Stimulated activated CD8-positive, alpha-beta memory T cell treated with anti-CD3 and anti-CD28 coated beads, Interleukin-12 subunit alpha, Interleukin-12 subunit beta, amount 100 ng/mL, for 1 hour (primary cell): ENCODE measurements around the gene PTP4A2.
"Not testable (repeated sequence)": the region's sequence is repeated elsewhere in the genome, so short reads cannot be mapped to it uniquely, and the experiment has no call there.

Experiments
- DNase-seq: peaks from one replicate; pipeline ENCODE4 v3.0.0-alpha.2; 2020; ENCODE audit warnings: low read depth

PTP4A2 gene

DNA sequence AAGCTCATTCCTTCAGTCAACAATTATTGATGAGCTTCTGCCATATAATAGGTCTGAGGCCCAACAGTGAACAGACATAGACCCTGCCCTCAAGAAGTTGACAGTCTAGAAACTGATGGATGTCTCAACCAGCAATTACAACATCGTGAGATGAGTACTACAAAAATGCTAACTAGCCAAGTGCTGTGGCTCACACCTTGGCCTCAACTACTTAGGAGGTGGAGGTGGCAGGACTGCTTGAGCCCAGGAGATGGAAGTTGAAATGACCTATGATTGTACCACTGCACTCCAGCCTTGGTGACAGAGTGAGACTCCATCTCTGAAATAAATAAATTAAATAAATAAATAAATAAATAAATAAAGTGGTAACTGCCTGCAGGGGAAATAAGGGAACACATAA, 11.7 kb upstream of the PTP4A2 start:
- no peak for DNase-seq

DNA sequence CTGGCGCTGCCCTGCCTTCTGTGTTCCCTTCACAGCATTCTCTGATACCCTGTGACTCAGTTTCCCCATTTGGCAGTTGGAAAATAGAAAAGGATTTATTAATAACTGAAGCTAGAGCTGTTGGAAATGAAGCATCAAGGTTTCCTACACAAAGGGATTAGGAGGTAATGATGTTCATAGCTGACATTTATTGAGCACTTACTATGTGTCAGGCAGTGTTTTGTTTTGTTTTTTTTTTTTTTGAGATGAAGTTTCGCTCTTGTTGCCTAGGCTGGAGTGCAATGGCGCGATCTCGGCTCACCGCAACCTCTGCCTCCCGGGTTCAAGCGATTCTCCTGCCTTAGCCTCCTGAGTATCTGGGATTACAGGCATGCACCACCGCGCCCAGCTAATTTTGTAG, 7.5 kb upstream of the PTP4A2 start:
- DNase-seq: not testable (repeated sequence)

DNA sequence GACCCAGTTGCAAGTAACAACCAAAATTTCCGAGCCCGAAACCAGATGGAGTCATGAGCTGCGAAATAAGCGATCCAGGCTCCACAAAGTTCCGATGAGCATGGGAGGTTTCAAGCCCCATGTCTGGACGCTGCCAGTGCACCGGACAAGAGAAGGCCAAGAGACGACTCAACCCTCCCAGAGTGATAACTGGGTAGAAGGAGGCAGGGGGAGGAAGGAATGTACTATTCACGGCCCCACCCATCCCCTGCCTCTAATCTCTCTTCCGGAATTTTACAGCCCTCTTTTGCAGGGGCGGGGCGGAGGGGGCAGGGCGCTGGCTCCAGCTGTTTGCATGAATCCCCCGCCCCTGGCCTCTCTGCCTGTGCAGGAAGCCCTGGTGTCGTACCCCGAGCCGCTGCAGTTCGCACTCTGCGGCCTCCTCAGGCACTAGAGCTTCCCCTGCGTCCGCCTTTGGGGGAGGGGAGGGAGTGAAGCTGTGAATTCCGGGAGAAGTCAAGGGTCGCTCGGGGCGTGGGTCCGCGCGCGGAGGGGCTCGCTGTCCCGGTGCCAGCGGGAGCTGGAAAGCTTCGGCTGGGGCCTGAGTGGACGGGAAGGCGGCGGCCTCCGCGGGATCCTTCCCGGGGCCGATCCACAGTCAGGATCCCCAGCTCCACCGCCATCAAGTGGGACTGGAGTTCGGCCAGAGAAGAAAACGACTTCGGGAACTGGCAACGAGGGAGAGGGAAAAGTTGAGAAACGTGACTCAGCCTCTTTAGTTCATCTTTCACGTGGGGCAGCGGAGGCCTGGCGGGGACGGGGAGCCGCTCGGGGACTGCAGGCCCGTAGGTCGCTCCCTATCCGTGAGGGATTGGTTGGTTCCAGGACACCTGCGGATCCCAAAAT, 6.3 kb upstream of the PTP4A2 start:
- peak; percentile 65 for DNase-seq

DNA sequence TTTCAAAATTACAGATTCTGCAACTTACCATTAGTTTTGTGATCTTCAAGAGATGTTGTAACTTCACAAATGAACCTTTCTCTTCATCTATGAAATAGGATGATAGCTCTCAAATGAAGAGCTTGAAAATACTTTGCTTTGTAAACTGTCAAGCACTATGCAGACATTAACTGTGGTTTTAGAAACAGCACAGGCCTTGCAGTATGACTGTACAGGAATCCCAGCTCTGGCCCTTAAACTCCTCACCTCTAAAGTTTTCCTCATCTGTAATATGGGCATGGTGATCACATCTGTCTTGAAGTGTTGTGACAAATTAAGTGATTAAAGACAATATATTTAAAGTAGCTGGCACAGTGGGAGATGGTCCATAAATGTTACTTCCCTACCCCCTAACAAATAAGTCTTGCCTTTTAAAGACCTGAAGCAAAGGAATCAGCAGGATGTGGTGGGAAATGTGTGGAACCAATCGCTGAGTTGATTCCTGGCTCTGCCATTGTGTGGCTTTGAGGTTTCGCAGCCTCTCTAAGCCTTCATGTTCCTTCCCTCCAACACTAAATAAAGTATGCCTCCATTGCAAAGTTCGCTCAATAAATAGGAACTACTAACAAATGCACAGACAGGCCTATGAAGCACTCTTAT, 5.5 kb upstream of the PTP4A2 start:
- DNase-seq: no peak

DNA sequence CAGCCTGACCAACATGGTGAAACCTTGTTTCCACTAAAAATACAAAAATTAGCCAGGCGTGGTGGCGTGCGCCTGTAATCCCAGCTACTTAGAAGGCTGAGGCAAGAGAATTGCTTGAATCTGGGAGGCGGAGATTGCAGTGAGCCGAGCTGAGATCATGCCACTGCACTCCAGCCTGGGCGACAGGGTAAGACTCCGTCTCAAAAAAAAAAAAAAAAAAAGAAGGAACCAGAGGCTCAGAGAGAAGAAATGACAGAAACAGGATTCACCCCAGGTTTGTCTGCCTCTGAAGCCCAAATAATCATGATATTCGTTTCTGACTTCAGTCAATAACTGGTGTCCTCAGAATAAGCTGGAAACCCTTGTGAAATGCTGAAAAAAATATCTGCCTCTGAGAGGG, 3.9 kb upstream of the PTP4A2 start:
- DNase-seq: not testable (repeated sequence)

DNA sequence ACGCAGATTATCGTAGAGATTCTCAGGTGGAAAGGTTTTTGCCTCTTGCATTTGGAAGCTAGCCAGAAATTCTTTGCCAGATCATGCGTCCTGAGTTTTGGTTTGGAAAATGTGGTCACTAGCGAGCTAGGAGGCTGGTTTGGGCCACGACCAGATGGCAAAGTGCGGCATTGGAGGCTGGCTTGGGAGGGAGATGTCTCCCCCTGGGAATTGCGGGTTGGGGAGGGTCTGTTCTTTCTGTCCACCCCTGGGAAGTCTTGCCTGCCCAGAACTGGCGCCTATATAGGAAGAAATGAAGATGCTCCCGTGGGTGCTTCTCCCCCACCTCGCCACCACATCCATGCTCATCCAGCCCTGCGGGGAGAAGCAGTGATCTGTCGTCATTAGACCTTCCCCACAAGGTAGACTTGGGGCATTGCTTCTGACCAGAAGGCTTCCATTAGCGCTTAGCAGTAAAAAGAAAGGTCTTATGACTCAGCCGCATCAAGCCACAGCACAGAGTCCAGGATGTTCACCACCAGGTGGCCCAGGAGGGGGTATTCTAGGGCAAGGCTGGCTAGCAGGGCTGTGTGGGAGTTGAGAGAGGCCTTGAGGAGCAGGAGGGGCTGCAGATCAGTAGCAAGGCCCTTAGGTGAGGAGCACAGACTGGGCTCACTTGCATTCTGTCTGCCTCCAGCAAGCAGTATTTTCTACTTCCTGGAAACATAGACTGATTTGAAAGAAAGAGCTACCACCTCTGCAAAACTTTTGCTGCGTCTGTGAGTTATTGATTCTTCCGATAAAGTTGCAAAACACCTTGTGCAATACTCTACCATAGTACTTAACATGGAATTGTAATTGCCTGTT, 1.5 kb upstream of the PTP4A2 start:
- peak; percentile 63 for DNase-seq

DNA sequence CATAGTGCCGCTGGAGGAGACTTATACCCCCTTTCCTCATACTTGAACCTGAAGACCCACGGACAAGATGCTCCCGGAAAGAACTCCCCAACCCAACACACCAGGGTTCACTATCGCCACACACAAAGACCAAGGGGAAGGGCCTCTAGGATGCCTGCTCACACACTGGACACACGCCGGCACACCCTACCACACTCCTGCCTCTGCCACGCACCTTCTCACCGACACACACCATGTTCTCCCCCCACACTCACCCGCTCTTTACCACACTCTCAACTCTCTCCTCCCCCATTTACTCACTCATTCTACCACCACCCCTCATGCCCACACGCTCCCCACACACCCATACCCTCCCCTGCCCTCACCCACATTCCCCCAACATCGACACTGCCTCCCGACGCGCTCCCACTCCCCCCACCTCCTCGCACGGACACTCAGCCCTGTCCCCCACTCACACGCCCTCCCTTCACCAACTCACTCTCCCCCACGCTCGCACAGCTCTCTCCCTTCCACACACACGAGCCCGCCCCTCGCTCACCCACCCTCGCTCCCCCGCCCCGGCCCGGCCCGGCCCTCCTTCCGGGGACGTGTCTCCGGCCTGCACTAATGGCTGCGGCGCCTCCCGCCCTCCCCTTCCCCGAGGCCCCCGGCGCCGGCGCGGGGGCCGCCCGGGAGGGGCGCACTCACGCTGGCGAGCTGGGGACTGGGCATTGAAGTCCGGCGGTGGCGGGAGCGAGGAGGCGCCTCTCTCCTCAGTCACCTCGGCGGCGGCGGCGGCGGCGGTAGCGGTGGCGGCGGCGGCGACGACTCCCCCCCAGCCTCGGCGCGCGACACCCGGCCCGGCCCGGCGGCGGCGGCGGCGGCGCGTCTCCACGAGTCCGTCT, 626 bp downstream of the PTP4A2 start:
- DNase-seq: peak; percentile 64

DNA sequence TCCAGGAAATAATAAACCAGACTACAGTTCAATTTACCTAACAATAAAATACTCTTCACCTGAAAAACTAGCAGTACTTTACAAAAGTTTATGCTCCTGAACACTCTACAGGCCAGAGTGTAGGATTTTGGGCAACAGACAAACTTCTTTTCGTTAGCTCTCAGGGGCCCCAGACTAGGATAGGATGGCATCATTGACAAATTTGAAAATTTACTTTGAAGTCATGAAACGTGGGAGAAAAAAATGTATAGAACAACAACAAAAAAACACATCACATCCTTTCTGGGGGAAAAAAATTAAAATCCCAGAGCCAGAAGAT, 1.2 kb downstream of the PTP4A2 start:
- no peak for DNase-seq

DNA sequence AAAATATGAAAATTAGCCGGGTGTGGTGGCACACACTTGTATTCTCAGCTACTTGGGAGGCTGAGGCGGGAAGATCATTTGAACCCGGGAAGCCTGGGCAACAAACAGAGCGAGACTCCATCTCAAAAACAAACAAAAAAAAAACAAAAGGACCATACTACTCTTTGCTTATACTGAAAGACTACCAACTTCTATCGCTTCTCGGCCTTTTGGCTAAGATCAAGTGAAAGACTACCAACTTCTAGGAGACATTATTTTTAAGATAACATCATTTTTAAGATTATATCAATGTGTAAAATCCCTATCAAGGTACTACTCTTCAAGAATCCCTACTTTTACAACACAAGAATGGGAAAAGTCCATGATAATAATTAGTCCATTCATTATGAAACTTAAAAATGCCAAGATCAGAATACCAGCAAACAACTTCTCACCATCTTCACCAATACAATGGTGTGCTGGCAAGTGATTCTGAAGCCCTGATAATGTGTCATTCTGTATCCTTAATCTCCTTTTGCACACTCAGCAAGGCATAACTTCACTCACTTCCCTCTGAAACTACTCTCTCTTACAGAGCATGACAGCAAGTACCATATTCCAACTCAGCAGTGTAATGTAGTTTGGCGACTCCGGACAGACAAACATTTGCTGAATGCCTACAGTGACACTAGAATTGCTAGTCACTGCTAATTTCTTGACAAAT, 1.7 kb downstream of the PTP4A2 start:
- DNase-seq: no peak

DNA sequence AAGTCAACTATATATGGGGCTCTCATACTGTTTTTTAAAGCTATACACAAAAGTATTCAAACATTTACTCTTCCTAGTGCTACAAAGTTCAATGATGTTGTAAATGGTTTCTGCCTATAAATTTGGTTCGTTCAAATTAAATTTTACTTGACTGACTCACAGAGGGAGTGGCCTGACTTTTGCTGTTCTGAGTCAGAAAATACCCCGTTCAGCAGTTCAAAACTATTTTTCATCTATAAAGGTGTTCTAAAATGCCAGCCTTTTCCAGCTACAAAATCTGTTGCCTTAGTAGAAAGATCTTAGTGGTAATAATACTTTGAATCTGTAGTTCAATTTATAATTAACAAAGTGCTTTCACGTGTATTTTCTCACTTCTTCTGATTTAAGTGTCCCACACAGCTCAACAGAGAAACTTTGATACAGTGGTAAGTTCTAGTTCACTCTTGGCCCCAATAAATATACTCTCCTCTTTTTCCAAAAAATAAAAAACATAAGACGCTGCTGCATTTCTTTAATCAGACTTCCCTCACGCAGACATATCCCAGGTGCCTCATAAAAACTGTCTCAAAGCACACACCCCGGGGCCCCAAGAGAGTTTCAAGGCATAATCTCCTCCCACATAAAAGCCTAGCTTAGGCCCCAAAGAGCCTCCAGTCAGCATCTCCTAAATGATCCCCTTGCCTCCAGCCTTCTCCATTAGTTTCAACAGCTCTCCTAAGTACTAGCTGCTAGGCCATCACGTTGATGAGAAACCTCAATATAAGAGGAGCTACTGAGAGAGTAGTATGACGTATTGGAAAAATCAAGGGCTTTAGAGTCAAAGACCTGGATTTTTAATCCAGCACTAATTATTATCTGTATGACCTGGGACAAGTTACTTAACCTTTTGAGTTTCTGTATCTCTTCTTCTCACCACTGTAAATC, 3.2 kb downstream of the PTP4A2 start:
- no peak for DNase-seq

DNA sequence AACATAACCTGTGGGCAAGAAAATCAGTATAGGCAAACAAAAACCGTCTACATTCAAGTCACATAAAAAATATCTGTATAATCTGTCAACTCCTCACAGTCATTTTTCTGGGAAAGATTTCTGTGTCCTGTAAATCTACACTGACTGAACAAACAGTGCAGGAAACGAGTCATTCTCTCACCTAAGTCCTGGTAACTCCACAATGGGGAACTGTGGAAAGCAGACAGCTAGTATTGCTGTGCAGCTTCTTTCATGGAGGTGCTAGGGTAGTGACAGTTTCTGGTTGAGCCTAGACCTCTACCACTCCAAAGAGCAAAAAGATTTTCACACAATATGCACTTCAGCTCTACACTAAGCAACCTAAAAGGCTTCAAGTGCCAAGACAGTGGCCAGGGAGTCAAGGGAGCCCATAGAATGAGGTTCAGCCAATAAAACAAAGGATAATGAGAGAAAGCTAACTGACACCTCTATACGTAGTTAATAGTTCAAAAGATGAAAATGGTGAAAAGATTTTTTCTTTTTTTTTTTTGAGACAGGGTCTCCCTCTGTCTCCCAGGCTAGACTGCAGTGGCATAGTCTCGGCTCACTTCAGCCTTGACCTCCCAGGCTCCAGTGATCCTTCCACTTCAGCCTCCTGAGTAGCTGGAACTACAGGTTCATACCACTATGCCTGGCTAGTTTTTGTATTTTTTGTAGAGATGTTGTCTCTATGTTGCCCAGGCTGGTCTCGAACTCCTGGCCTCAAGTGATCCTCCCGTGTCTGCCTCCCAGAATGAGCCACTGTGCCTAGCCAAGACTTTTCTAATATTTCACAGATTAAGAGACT, 5.5 kb downstream of the PTP4A2 start:
- DNase-seq: no peak

DNA sequence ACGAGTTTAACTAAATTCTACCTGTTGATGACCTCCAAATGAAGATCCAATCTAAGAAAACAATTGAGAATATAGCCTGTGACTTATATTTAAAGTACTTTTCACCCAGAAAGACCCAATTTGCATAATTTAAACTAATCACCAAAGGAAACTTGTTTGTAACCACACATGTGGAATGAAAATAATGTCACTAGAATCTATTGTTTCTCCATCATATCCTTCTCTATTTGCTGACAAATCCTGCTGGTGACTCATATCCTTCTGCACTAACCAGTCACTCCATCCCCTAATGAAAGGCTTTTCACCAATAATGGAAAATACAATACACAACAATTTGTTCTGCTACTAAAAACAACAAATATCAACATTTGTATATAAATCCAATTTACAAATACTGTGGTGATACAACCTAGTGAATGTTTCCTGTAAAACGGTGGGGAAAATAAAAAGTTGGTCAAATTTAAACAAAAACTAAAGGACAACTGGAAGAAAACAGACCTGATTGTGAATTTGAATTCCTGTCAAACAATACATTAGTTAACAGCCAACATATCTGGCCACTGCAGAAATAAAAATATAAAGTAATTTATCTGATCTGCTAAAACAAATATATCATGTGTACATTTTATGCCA, 6.5 kb downstream of the PTP4A2 start:
- no peak for DNase-seq

DNA sequence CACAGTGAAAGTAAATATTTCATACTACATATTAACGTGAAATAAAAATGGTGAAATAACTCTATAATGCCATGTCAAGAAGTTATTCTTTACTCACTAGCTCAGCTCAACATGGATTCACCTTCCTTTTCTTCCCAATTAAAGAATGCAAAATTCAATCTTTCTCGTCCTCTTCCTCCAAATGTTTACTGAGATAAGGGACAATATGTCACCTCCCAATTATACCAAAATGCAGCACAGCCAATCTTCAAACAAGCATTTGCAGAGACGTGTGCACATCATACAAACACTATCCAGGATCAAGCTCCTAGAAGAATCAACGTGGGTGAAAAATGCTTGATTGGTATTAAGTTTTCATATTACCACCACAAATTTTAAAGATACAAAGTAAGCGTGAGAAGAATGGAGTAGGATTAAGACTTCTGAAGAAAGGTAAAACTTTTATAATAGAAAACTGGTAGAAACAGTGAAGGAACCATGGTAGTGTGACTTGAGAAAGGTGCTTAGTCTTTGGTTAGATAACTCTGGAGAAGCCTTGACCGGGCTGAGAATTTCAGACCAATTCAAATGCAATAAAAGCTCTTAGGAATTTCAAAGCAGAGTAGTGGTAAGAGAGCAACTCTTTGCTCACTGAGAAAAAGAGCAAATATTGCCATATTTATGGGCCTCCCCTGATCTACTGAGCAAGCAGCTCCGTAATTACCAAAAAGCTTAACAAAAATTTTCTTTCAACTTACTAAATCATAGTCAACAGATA, 7.2 kb downstream of the PTP4A2 start:
- no peak for DNase-seq

DNA sequence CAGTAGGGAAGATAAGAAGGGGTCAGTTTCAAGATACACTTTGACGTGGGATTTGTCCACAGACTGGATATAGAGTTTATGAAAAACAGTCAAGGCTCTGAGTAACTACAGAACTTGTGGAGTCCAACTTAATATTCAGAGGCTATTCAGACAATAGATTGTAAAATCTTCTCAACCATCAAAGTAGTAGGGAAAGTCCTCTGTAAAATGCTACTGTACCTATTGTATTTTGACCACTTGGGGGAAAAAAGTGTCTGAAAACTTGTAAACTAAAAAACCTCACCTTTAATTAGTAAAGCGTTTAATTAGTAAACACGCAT, 10.5 kb downstream of the PTP4A2 start:
- no peak for DNase-seq

DNA sequence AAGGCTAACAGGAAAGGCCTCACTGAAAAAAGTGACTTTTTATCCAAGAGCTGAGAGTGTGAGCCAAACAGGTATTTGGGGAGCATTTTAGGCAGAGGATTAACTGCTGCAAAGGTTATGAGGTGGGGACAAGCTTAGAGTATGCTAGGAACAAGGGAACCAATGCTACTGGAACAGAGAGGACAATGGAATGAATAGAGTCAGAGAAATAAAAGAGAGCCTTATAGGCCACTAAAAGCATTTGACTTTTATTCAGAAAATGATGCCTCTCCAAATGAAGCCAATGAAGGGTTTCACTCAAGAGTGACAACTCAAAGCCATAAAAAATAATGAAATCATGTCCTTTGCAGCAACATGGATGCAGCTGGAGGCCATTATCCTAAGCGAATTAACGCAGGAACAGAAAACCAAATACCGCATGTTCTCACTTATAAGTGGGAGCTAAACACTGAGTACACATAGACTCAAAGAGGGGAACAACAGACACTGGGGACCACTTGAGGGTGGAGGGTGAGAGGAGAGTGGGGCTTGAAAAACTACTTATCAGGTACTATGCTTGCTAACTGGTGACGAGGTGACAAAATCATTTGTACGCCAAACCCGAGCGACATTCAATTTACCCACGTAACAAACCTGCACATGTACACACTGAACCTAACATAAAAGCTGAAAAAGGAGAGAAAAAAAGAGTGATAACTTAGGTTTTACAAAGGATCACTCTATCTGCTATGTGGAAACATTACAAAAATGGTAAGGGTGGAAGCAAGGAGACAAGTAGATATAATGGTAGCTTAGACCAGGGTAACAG, 11.1 kb downstream of the PTP4A2 start:
- DNase-seq: no peak

DNA sequence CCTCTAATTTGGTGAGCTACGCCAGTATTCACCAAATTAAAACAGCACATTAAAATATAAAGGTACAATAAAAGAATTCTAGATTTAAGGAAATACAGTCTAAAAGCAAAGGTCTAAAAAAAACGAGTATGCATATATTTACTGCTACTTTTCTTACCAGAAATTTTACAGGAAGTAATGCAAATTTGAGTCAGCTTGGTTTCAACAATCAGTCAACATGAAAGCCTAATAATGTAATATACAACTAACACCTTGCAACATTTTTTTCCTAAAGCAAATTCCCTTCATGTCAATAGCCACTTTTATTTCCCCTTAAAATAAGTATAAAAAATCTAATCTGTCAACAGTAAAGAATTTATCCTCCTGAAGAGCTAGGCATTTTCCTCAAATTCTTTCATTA, 11.9 kb downstream of the PTP4A2 start:
- DNase-seq: no peak

DNA sequence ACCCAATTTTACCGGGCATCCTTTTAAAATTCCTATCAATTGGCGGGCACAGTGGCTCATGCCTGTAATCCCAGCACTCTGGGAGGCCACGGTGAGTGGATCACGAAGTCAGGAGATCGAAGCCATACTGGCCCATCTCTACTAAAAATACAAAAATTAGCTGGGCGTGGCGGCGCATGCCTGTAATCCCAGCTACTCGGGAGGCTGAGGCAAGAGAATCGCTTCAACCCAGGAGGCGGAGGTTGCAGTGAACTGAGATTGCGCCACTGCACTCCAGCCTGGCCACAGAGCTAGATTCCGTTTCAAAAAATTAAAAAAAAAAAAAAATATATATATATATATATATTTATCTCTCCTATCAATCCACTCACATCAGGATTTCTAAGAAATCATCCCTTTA, 12.3 kb downstream of the PTP4A2 start:
- DNase-seq: not testable (repeated sequence)
